Kidney glomerular epithelial cell (primary cell): ENCODE data around the gene ATP6V1B1.
"Not testable (repeated sequence)": the region's sequence is repeated elsewhere in the genome, so short reads cannot be mapped to it uniquely, and the experiment has no call there.

Source experiments
- DNase-seq: peaks from one replicate; lab custom pipeline; 2025; lab: John Stamatoyannopoulos, UW

The ATP6V1B1 gene

DNA sequence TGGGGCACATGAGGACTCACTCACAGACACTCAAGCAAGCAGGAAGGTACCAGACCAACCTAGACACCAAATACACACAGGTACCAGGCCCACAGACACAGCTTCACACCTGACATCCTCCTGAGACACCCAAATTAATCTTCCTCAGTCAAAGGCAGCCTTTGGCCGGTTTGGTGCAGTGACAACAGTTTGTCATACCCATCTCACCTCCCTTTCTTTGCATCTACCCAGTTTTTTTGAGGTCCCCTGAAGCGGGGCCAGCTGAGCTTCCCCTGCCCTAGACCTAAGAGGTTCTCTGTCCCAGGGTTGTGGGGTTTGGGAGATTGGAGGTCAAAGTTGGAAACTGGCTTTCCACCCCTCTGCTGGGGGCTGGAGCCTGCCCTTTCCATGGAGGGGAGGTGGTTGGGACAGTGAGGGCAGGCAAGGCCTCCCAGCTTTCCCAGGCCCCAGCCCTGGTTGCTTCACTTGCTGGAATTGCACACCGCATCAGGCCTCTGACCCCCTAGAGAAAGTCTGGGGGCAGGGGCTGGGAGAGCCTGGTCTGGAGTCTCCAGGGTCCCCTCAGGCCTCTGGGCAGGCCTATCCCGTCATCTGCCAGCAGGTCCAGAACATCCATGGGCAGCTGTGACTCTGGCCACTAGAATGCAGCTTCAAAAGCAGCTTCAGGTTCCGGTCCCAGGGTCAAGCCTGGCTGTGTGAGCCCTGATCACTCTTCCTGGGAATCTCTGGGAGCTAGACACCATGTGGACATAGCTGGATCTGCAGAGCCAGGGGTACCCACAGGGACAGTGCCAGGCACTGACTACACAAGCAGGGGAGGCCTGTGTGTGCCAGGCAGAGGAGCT, 71.5 kb downstream of the ATP6V1B1 start:
- no peak for DNase-seq

DNA sequence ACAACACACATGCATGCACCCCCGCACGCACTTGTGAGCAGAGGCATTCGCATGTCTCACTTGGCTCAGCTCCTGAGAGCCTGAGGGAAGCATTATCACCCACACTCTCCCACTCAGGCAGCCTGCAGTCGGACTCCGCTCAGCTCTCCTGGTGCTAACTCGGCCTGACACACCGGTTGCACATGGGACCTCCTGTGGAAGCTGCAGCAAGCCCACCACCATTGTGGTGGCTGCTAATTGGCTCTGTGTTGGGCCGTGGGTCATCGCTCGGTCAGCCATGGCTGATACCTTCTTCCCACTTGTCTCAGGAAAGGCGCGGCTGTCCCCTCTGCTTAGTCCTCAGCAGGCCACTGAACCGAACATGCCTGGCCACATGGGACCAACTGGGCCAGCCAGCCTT, 72.6 kb downstream of the ATP6V1B1 start:
- DNase-seq, result no peak

DNA sequence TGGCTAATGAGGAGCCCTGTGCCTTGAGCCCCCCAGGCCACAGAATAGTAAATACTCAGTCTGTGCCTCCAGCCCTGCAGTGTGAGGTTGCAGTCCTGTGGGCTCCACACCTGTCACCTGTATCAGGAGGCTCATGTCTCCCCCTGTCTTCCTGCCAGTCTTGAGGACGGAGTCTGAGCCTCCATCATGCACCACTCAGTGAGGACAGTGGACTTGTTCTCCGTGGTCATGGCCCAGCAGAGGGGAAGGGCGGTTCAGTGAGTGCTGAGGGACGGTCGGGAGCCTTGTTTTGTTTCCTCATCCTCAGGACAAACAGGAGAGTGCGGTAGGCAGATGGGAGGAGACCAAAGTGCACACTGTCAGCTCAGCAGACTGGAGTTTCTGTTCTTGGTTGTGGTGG, 76.1 kb downstream of the ATP6V1B1 start:
- not testable (repeated sequence) for DNase-seq
